ENCODE data around the gene NAA40.

GRCh38 chr11:63952570-63952969 is 13.8 kb downstream of the NAA40 start:
- TF ChIP-seq CTCF (IDR thresholded peaks at IDR 0.05; ENCODE audit: low read depth, low read length, poor library complexity, severe bottlenecking): no peak
- TF ChIP-seq EZH2phosphoT487 (IDR thresholded peaks at IDR 0.05; ENCODE audit: borderline replicate concordance, low read length): no peak

Measured in DOHH2 (cell line).